ENCODE data around the gene ASF1A. TPM values are rescaled to one million over a fixed set of nuclear protein-coding genes. Genes with fewer than 3 reads are reported as not detected.

The ASF1A gene
- total and polyA plus RNA-seq, 2 experiments from 2014 or later: 23.0 to 32.7 TPM

DNA sequence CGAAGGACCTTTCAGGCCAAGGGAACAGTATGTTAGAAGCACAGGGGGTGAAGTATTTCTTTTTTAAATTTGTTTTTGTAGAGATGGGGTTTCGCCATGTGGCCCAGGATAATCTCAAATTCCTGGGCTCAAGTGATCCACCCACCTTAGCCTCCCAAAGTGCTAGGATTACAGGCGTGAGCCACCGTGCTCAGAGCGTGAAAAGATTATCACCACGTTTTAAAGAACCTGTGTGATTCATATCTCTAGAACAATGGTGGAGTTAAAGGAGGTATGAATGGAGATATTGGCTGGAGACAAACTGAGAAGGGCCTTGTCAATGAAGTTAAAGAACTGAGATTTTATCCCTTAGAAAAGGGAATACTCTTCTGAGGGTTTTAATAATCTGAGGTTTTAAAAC is 9.7 kb downstream of the ASF1A start:
- Histone ChIP-seq H3K27ac (peak overlapping the region; percentile 49), H3K79me2 (peaks cover 53% of the 10 kb centered on the region)

DNA sequence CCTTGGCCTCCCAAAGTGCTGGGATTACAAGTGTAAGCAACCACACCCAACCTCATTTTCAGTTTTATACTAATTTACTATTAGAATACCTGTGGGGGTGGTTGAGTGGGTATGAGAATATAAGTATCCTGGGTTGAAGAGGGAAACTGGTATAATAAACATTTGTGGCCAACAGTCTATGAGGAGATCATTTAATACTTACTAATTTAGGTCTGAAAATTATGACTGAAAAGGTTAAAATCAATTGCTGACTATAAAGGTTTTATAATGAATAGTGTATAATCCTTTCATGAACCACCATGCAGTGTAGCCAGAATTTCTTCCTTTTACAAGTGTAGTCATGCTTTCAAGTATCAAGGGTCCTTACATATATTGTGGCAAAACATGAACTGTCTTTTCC is 11.1 kb downstream of the ASF1A start:
- Histone ChIP-seq H3K27ac (no peak overlapping the region), H3K4me1 (ENCODE audit: insufficient read depth) (peaks cover 11% of the 10 kb centered on the region), H3K9me2 (replicated peaks; ENCODE audit: insufficient read depth) (no peaks in the 10 kb centered on the region), H3K4me2 (no peak overlapping the region), H3K9me3 (ENCODE audit: low read depth) (no peaks in the 10 kb centered on the region), H3K27me3 (no peaks in the 10 kb centered on the region), H2AFZ (no peak overlapping the region), H4K20me1 (ENCODE audit: insufficient read depth, poor library complexity, severe bottlenecking) (peaks cover 6% of the 10 kb centered on the region), H3K4me3 (no peak overlapping the region), H3K79me2 (peaks cover 40% of the 10 kb centered on the region), H3K36me3 (replicated peaks; ENCODE audit: insufficient read depth, low read depth) (no peaks in the 10 kb centered on the region)
- no peak for DNase-seq (ENCODE audit: low spot score)
- TF ChIP-seq EZH2phosphoT487 (IDR thresholded peaks at IDR 0.05; ENCODE audit: low read depth, severe bottlenecking, unreplicated experiment): no peak
- no peak for TF ChIP-seq EZH2 (IDR thresholded peaks at IDR 0.05; ENCODE audit: borderline replicate concordance)
- TF ChIP-seq CTCF (IDR thresholded peaks at IDR 0.05; ENCODE audit: poor library complexity): no peak

More for the DNA sequence above, 9.7 kb downstream of the ASF1A start:
- no peak for DNase-seq (ENCODE audit: low spot score)
- Histone ChIP-seq H2AFZ (no peak overlapping the region), H4K20me1 (ENCODE audit: insufficient read depth, poor library complexity, severe bottlenecking) (peaks cover 10% of the 10 kb centered on the region), H3K4me2 (no peak overlapping the region), H3K4me3 (no peak overlapping the region), H3K36me3 (replicated peaks; ENCODE audit: insufficient read depth, low read depth) (no peaks in the 10 kb centered on the region), H3K4me1 (ENCODE audit: insufficient read depth) (peaks cover 13% of the 10 kb centered on the region), H3K27me3 (no peaks in the 10 kb centered on the region), H3K9me2 (replicated peaks; ENCODE audit: insufficient read depth) (no peaks in the 10 kb centered on the region), H3K9me3 (ENCODE audit: low read depth) (no peaks in the 10 kb centered on the region)
- 81% methylated on average over 6 of the region's 6 CpGs for WGBS (ENCODE audit: low lambda C conversion rate, missing lambda C conversion rate)
- TF ChIP-seq EZH2 (IDR thresholded peaks at IDR 0.05; ENCODE audit: borderline replicate concordance) (no peak), EZH2phosphoT487 (IDR thresholded peaks at IDR 0.05; ENCODE audit: low read depth, severe bottlenecking, unreplicated experiment) (no peak), CTCF (IDR thresholded peaks at IDR 0.05; ENCODE audit: poor library complexity) (no peak)

DNA sequence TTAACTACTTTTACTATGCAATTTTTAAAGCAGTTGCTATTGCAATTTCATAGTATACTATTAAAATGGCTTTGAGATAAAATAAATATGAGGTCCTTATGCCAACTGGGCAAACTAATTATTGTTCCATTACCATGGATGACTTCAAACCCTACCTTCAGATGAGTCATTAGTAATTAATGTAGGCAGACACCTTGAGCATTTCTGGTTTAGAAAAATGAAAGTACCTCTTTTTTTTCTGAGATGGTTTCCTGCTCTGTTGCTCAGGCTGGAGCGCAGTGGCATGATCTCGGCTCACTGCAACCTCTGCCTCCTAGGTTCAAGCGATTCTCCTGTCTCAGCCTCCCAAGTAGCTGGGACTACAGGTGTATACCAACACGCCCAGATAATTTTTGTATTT is 11.9 kb downstream of the ASF1A start:
- H3K4me3 ChIP-seq: no peak overlapping the region
- no peaks in the 10 kb centered on the region for H3K9me3 ChIP-seq (ENCODE audit: low read depth)
- H3K27ac ChIP-seq: no peak overlapping the region
- H3K4me2 ChIP-seq: no peak overlapping the region
- H3K36me3 ChIP-seq (replicated peaks; ENCODE audit: insufficient read depth, low read depth): no peaks in the 10 kb centered on the region
- H3K9me2 ChIP-seq (replicated peaks; ENCODE audit: insufficient read depth): no peaks in the 10 kb centered on the region
- 100% methylated on average over 4 of the region's 4 CpGs for WGBS (ENCODE audit: low lambda C conversion rate, missing lambda C conversion rate)
- peaks cover under 1% of the 10 kb centered on the region for H4K20me1 ChIP-seq (ENCODE audit: insufficient read depth, poor library complexity, severe bottlenecking)
- DNase-seq (ENCODE audit: low spot score): no peak
- TF ChIP-seq EZH2 (IDR thresholded peaks at IDR 0.05; ENCODE audit: borderline replicate concordance) (no peak), EZH2phosphoT487 (IDR thresholded peaks at IDR 0.05; ENCODE audit: low read depth, severe bottlenecking, unreplicated experiment) (no peak), CTCF (IDR thresholded peaks at IDR 0.05; ENCODE audit: poor library complexity) (no peak)
- peaks cover 3% of the 10 kb centered on the region for H3K4me1 ChIP-seq (ENCODE audit: insufficient read depth)
- H3K79me2 ChIP-seq: peaks cover 32% of the 10 kb centered on the region
- H3K27me3 ChIP-seq: no peaks in the 10 kb centered on the region
- H2AFZ ChIP-seq: no peak overlapping the region

DNA sequence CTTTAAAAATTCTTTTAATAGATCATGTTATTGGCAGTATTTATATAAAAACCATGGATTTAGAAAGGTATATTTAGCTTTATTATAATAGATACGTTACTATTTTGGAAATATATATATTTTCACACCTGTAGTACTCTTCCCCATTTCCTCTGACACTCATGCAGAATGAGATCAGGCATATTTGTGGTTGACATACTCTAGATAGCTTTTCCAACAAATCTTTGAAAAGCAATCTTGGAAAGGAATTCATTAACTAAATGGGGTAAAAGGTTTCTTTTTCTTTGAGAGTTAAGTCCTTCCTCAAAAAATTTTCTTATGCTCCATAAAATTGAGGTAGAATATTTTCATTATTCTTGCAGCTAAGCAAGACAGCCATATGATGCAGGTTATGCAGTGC is 14.5 kb downstream of the ASF1A start:
- H3K79me2 ChIP-seq: peaks cover 17% of the 10 kb centered on the region
- no peaks in the 10 kb centered on the region for H4K20me1 ChIP-seq (ENCODE audit: insufficient read depth, poor library complexity, severe bottlenecking)
- no peak overlapping the region for H2AFZ ChIP-seq
- no peak overlapping the region for H3K4me3 ChIP-seq
- H3K27me3 ChIP-seq: no peaks in the 10 kb centered on the region
- no peak for TF ChIP-seq EZH2 (IDR thresholded peaks at IDR 0.05; ENCODE audit: borderline replicate concordance)
- no peak for TF ChIP-seq EZH2phosphoT487 (IDR thresholded peaks at IDR 0.05; ENCODE audit: low read depth, severe bottlenecking, unreplicated experiment)
- no peak for TF ChIP-seq CTCF (IDR thresholded peaks at IDR 0.05; ENCODE audit: poor library complexity)
- WGBS (ENCODE audit: low lambda C conversion rate, missing lambda C conversion rate): 74% methylated on average over 1 of the region's 1 CpG
- H3K36me3 ChIP-seq (replicated peaks; ENCODE audit: insufficient read depth, low read depth): no peaks in the 10 kb centered on the region
- no peak overlapping the region for H3K27ac ChIP-seq
- DNase-seq (ENCODE audit: low spot score): no peak
- no peaks in the 10 kb centered on the region for H3K9me3 ChIP-seq (ENCODE audit: low read depth)
- no peaks in the 10 kb centered on the region for H3K4me1 ChIP-seq (ENCODE audit: insufficient read depth)
- no peak overlapping the region for H3K4me2 ChIP-seq
- H3K9me2 ChIP-seq (replicated peaks; ENCODE audit: insufficient read depth): no peaks in the 10 kb centered on the region

Data from hepatocyte (in vitro differentiated cells).